SK-N-SH (cell line): ENCODE measurements around the gene SPATA33. TPM values are rescaled to one million over a fixed set of nuclear protein-coding genes. Genes with fewer than 3 reads are reported as not detected.

Experiments
- CTCF ChIA-PET: fragments of 300-600, 350-600 bp; formaldehyde crosslinking; extraction: SDS; loops from one replicate; lab custom pipeline; 2021; lab: Yijun Ruan, JAX
- POLR2A ChIA-PET: fragments of 350-600 bp; sonication (Branson Sonifier 250); formaldehyde crosslinking; extraction: SDS; loops from one replicate; lab custom pipeline; 2020; ENCODE audit warnings: antibody characterized with exemption, inconsistent platforms; lab: Yijun Ruan, JAX
- DNase-seq: peaks from one replicate; pipeline ENCODE4 v3.0.0; 2012
- H2AFZ ChIP-seq: fragments of 200-600 bp; sonication (generic); 2 replicates; pipeline ENCODE4 v1.8.1; 2016; ENCODE audit warnings: antibody characterized with exemption, mild to moderate bottlenecking, low read depth
- H3F3A ChIP-seq: fragments of 200-600 bp; sonication (generic); replicated peaks from 2 replicates; pipeline ENCODE3; 2016; ENCODE audit warnings: antibody characterized with exemption, mild to moderate bottlenecking; ENCODE audit not compliant: insufficient read depth
- H3K27ac ChIP-seq, 2 experiments: fragments of 200-500 bp in 1 of 2; fragments of 200-600 bp in 1 of 2; sonication (Bioruptor generic) in 1 of 2; sonication (generic), shearing (Covaris generic) in 1 of 2; 2 replicates each; pipeline versions ENCODE4 v1.5.1 to v1.6.1; 2014 to 2016; ENCODE audit warnings: low read depth in 2 of 2, inconsistent platforms in 1 of 2, low read length in 1 of 2, mild to moderate bottlenecking in 1 of 2, mixed read lengths in 1 of 2
- H3K27me3 ChIP-seq: fragments of 200-600 bp; sonication (generic), shearing (Covaris generic); 2 replicates; pipeline ENCODE4 v1.6.1; 2016; ENCODE audit warnings: mixed run types; ENCODE audit not compliant: insufficient read depth
- H3K36me3 ChIP-seq, 2 experiments: fragments of 200-500 bp in 1 of 2; fragments of 200-600 bp in 1 of 2; sonication (Bioruptor generic) in 1 of 2; sonication (generic) in 1 of 2; replicated peaks in 1 of 2; 2 replicates each; pipeline versions ENCODE3 to v1.5.1; 2014 to 2016; ENCODE audit warnings: low read length in 1 of 2, mild to moderate bottlenecking in 1 of 2; ENCODE audit not compliant: insufficient read depth in 2 of 2, control insufficient read depth in 1 of 2
- H3K4me1 ChIP-seq, 2 experiments: fragments of 200-500 bp in 1 of 2; fragments of 200-600 bp in 1 of 2; sonication (Bioruptor generic) in 1 of 2; sonication (generic), shearing (Covaris generic) in 1 of 2; 2 replicates each; pipeline versions ENCODE4 v1.5.1 to v1.6.1; 2014 to 2016; ENCODE audit warnings: low read depth in 1 of 2, low read length in 1 of 2, mixed run types in 1 of 2; ENCODE audit not compliant: insufficient read depth in 2 of 2, control insufficient read depth in 1 of 2
- H3K4me2 ChIP-seq: fragments of 200-600 bp; sonication (generic), shearing (Covaris generic); 2 replicates; pipeline ENCODE4 v1.6.1; 2017; ENCODE audit warnings: mixed run types
- H3K4me3 ChIP-seq, 2 experiments: fragments of 200-500 bp in 1 of 2; fragments of 200-600 bp in 1 of 2; sonication (Bioruptor generic) in 1 of 2; sonication (generic), shearing (Covaris generic) in 1 of 2; 2 replicates each; pipeline versions ENCODE4 v1.5.1 to v1.8.1; 2014 to 2016; ENCODE audit warnings: low read depth in 2 of 2, inconsistent platforms in 1 of 2, low read length in 1 of 2, mild to moderate bottlenecking in 1 of 2, mixed read lengths in 1 of 2, moderate library complexity in 1 of 2
- H3K79me2 ChIP-seq: fragments of 200-600 bp; sonication (generic); 2 replicates; pipeline ENCODE4 v1.8.1; 2017; ENCODE audit warnings: mild to moderate bottlenecking; ENCODE audit not compliant: insufficient read depth
- H3K9ac ChIP-seq: fragments of 200-600 bp; sonication (generic); 2 replicates; pipeline ENCODE4 v1.6.1; 2017; ENCODE audit warnings: mixed run types
- H3K9me2 ChIP-seq: fragments of 200-600 bp; sonication (generic); 2 replicates; pipeline ENCODE4 v1.6.1; 2017; ENCODE audit warnings: mixed run types
- H3K9me3 ChIP-seq: fragments of 200-600 bp; sonication (generic); 2 replicates; pipeline ENCODE4 v1.6.1; 2017; ENCODE audit warnings: mixed run types, mild to moderate bottlenecking, moderate library complexity
- H4K20me1 ChIP-seq: fragments of 200-600 bp; sonication (generic); 2 replicates; pipeline ENCODE4 v1.6.1; 2017; ENCODE audit warnings: mild to moderate bottlenecking, mixed run types; ENCODE audit not compliant: insufficient read depth
- CHD2 ChIP-seq: fragments of 150-350 bp; IDR thresholded peaks from 2 replicates; pipeline ENCODE4 v1.6.1; 2018; ENCODE audit warnings: low read length; ENCODE audit not compliant: partially characterized antibody
- ELF1 ChIP-seq: IDR thresholded peaks from 2 replicates; pipeline ENCODE4 v1.4.0; 2012
- EP300 ChIP-seq, 2 experiments: IDR thresholded peaks; 2 replicates each; pipeline versions ENCODE4 v1.4.0 to v1.6.1; 2012; ENCODE audit warnings: borderline replicate concordance in 1 of 2, low read depth in 1 of 2, low read length in 1 of 2
- EZH2phosphoT487 ChIP-seq: fragments of 200-600 bp; sonication (generic); IDR thresholded peaks from 2 replicates; pipeline ENCODE4 v1.6.1; 2017; ENCODE audit warnings: low read depth, mixed run types, mild to moderate bottlenecking, antibody characterized with exemption, moderate library complexity, borderline replicate concordance
- GABPA ChIP-seq: IDR thresholded peaks from 2 replicates; pipeline ENCODE4 v1.4.0; 2012; ENCODE audit warnings: low read depth, mild to moderate bottlenecking
- NFIC ChIP-seq: IDR thresholded peaks from 2 replicates; pipeline ENCODE4 v1.4.0; 2012; ENCODE audit warnings: borderline replicate concordance
- RXRA ChIP-seq: IDR thresholded peaks from 2 replicates; pipeline ENCODE4 v1.4.0; 2012; ENCODE audit warnings: low read depth, mild to moderate bottlenecking, borderline replicate concordance
- SMC3 ChIP-seq: IDR thresholded peaks from 2 replicates; pipeline ENCODE4 v1.6.1; 2012; ENCODE audit warnings: low read depth, low read length, improper control_type of control experiment
- USF2 ChIP-seq: fragments of 150-350 bp; IDR thresholded peaks from 2 replicates; pipeline ENCODE4 v1.6.1; 2017; ENCODE audit warnings: antibody characterized with exemption, low read length, low read depth, borderline replicate concordance
- YY1 ChIP-seq: IDR thresholded peaks from 2 replicates; pipeline ENCODE4 v1.4.0; 2012; ENCODE audit warnings: low read depth, mild to moderate bottlenecking
- ZBTB33 ChIP-seq: IDR thresholded peaks from 2 replicates; pipeline ENCODE4 v1.4.0; 2012; ENCODE audit warnings: low read depth, borderline replicate concordance
- WGBS: methylation state at CpG from one replicate; pipeline ENCODE4 v1.1.6; 2017; ENCODE audit warnings: low lambda C conversion rate; 5-methylcytosine and 5-hydroxymethylcytosine counted together
- polyA plus RNA-seq, 3 experiments: library from polyadenylated mRNA; depleted of rRNA; stranded (reverse); fragments of >200 nt; gene quantifications; 2 replicates each; pipeline ENCODE4 v1.2.3, GENCODE V29; 2012
- TF ChIP-seq, protein P1 (sequence below): fragments of 150-350 bp; IDR thresholded peaks from 2 replicates; pipeline ENCODE4 v1.6.1; 2016; ENCODE audit warnings: mild to moderate bottlenecking, low read depth, low read length
- TF ChIP-seq, protein P2 (sequence below): IDR thresholded peaks from 2 replicates; pipeline ENCODE4 v1.4.0; 2012; ENCODE audit warnings: low read depth

The SPATA33 gene
- polyA plus RNA-seq, 1 of the 3 experiments (the other 2 are of a cell fraction), result 7.2 TPM

GRCh38 chr16:89638455-89638854 lies 19.2 kb upstream of the SPATA33 start (continued):
- TF ChIP-seq SMC3 (no peak), GABPA (no peak)

GRCh38 chr16:89639385-89639784 lies 18.3 kb upstream of the SPATA33 start:
- WGBS, result 76% methylated on average over 6 of the region's 6 CpGs

More at GRCh38 chr16:89639385-89639784, 18.3 kb upstream of the SPATA33 start:
- Histone ChIP-seq H2AFZ (no peak overlapping the region), H3K9ac (no peak overlapping the region), H4K20me1 (no peaks in the 10 kb centered on the region), H3K4me2 (no peak overlapping the region), H3K9me3 (no peaks in the 10 kb centered on the region), H3K9me2 (no peaks in the 10 kb centered on the region), H3K36me3 (peaks cover 0 to 4% of the 10 kb centered on the region in 2 experiments), H3K4me1 (peaks cover 0 to 5% of the 10 kb centered on the region in 2 experiments; a peak in 1 of 4 replicates), H3K79me2 (no peaks in the 10 kb centered on the region), H3K27ac (no peak overlapping the region), H3K27me3 (no peaks in the 10 kb centered on the region), H3F3A (peaks cover 6% of the 10 kb centered on the region), H3K4me3 (no peak overlapping the region)
- POLR2A ChIA-PET, result no interaction called here
- DNase-seq, result no peak
- CTCF ChIA-PET, result interaction anchor here (1.3 to 4.0 kb wide), 3 partner anchors 10 to 75 kb away, joined by 3 to 44 read pairs (median 20); partner anchors contain the start of gene DPEP1
- TF ChIP-seq, protein P1, sequence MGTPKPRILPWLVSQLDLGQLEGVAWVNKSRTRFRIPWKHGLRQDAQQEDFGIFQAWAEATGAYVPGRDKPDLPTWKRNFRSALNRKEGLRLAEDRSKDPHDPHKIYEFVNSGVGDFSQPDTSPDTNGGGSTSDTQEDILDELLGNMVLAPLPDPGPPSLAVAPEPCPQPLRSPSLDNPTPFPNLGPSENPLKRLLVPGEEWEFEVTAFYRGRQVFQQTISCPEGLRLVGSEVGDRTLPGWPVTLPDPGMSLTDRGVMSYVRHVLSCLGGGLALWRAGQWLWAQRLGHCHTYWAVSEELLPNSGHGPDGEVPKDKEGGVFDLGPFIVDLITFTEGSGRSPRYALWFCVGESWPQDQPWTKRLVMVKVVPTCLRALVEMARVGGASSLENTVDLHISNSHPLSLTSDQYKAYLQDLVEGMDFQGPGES, result no peak
- TF ChIP-seq USF2 (no peak), YY1 (no peak), EP300 (IDR thresholded peaks at IDR 0.05; ENCODE audit: borderline replicate concordance in 1 of 2, low read depth in 1 of 2, low read length in 1 of 2) (no peak), ZBTB33 (no peak), GABPA (no peak), ELF1 (no peak), NFIC (no peak), EZH2phosphoT487 (no peak), CHD2 (no peak), RXRA (no peak)
- TF ChIP-seq, protein P2, sequence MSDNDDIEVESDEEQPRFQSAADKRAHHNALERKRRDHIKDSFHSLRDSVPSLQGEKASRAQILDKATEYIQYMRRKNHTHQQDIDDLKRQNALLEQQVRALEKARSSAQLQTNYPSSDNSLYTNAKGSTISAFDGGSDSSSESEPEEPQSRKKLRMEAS, result no peak
